HepG2 (cell line): ENCODE measurements around the gene FAM118B. TPM values are rescaled to one million over a fixed set of nuclear protein-coding genes. Genes with fewer than 3 reads are reported as not detected.

Experiments used
- CCDC6 ChIP-seq: sonication (generic); formaldehyde crosslinking; IDR thresholded peaks from 2 replicates; pipeline ENCODE4 v1.8.1; 2022; ENCODE audit warnings: mild to moderate bottlenecking, missing genetic modification reagents, moderate library complexity
- CHCHD3 ChIP-seq: sonication (generic); formaldehyde crosslinking; IDR thresholded peaks from 2 replicates; pipeline ENCODE4 v1.8.0; 2022; ENCODE audit warnings: mild to moderate bottlenecking, missing genetic modification reagents, moderate library complexity
- HOXA7 ChIP-seq: sonication (generic); formaldehyde crosslinking; IDR thresholded peaks from 2 replicates; pipeline ENCODE4 v1.8.1; 2022; ENCODE audit warnings: mild to moderate bottlenecking, missing genetic modification reagents, moderate library complexity
- MYNN ChIP-seq: sonication (generic); formaldehyde crosslinking; IDR thresholded peaks from 2 replicates; pipeline ENCODE4 v1.4.0; 2020; ENCODE audit warnings: mild to moderate bottlenecking, low read depth, missing genetic modification reagents
- NCOA1 ChIP-seq: sonication (generic); formaldehyde crosslinking; IDR thresholded peaks from 2 replicates; pipeline ENCODE4 v1.9.0; 2021; ENCODE audit warnings: missing genetic modification reagents
- NCOA5 ChIP-seq: sonication (generic); formaldehyde crosslinking; IDR thresholded peaks from 2 replicates; pipeline ENCODE4 v1.4.0; 2020; ENCODE audit warnings: missing genetic modification reagents
- NFE2L1 ChIP-seq: sonication (generic); formaldehyde crosslinking; IDR thresholded peaks from 2 replicates; pipeline ENCODE4 v1.4.0; 2020; ENCODE audit warnings: missing genetic modification reagents, mild to moderate bottlenecking, borderline replicate concordance
- NPAS2 ChIP-seq: sonication (generic); formaldehyde crosslinking; IDR thresholded peaks from 2 replicates; pipeline ENCODE4 v1.8.0; 2022; ENCODE audit warnings: mild to moderate bottlenecking, missing genetic modification reagents, borderline replicate concordance
- NR2C2 ChIP-seq: sonication (generic); formaldehyde crosslinking; IDR thresholded peaks from 2 replicates; pipeline ENCODE4 v1.4.0; 2020; ENCODE audit warnings: missing genetic modification reagents, mild to moderate bottlenecking, moderate library complexity, borderline replicate concordance
- PRDM10 ChIP-seq: sonication (generic); formaldehyde crosslinking; IDR thresholded peaks from 2 replicates; pipeline ENCODE4 v1.4.0; 2020; ENCODE audit warnings: low read depth, missing genetic modification reagents
- SMAD3 ChIP-seq: sonication (generic); formaldehyde crosslinking; IDR thresholded peaks from 2 replicates; pipeline ENCODE4 v1.4.0; 2020; ENCODE audit warnings: missing genetic modification reagents
- SNAPC2 ChIP-seq: sonication (generic); formaldehyde crosslinking; IDR thresholded peaks from 2 replicates; pipeline ENCODE4 v1.8.1; 2022; ENCODE audit warnings: mild to moderate bottlenecking, missing genetic modification reagents
- SP1 ChIP-seq, 2 experiments: fragments of 450-650 bp in 1 of 2; sonication (generic) in 1 of 2; formaldehyde crosslinking in 1 of 2; IDR thresholded peaks; 2 replicates each; pipeline versions ENCODE4 v1.4.0 to v1.6.1; 2016 to 2020; ENCODE audit warnings: missing genetic modification reagents in 1 of 2
- ZBTB7A ChIP-seq: sonication (generic); formaldehyde crosslinking; IDR thresholded peaks from 2 replicates; pipeline ENCODE4 v1.8.0; 2022; ENCODE audit warnings: mild to moderate bottlenecking, missing genetic modification reagents
- ZC3H13 ChIP-seq: sonication (generic); formaldehyde crosslinking; IDR thresholded peaks from 2 replicates; pipeline ENCODE4 v1.8.1; 2023; ENCODE audit warnings: mild to moderate bottlenecking, missing genetic modification reagents, moderate library complexity
- ZKSCAN8 ChIP-seq: IDR thresholded peaks from 2 replicates; pipeline ENCODE4 v1.6.1; 2016; ENCODE audit warnings: borderline replicate concordance, missing genetic modification reagents, missing compliant biosample characterization
- ZNF136 ChIP-seq: sonication (generic); formaldehyde crosslinking; IDR thresholded peaks from 2 replicates; pipeline ENCODE4 v1.8.1; 2022; ENCODE audit warnings: low read depth, mild to moderate bottlenecking, moderate library complexity, missing genetic modification reagents
- ZNF24 ChIP-seq: fragments of 450-650 bp; IDR thresholded peaks from 2 replicates; pipeline ENCODE4 v1.6.1; 2017; ENCODE audit warnings: antibody characterized with exemption, mild to moderate bottlenecking
- ZNF280D ChIP-seq: sonication (generic); formaldehyde crosslinking; IDR thresholded peaks from 2 replicates; pipeline ENCODE4 v1.5.1; 2020; ENCODE audit warnings: mild to moderate bottlenecking, missing genetic modification reagents
- ZNF747 ChIP-seq: sonication (generic); formaldehyde crosslinking; IDR thresholded peaks from 2 replicates; pipeline ENCODE4 v1.8.1; 2023; ENCODE audit warnings: missing genetic modification reagents, mild to moderate bottlenecking, borderline replicate concordance
- polyA plus RNA-seq, 8 experiments: library from polyadenylated mRNA; depleted of rRNA in 3 of 8; stranded (reverse) in 7 of 8; unstranded in 1 of 8; fragments of >200 nt; fragmentation: Illumina TruSeq in 4 of 8; extraction: Trizol in 4 of 8; gene quantifications; 2 replicates each; pipeline versions ENCODE4 v1.2.1 to v1.2.3, GENCODE V29; 2011 to 2016; ENCODE audit warnings: low read depth in 4 of 8, missing spikeins in 1 of 8, mixed read lengths in 1 of 8; ENCODE audit not compliant: insufficient read depth in 1 of 8
- total RNA-seq, 5 experiments: library from RNA; depleted of rRNA; stranded (reverse); fragments of >200 nt; fragmentation: Illumina TruSeq; extraction: Trizol; gene quantifications; 2 replicates each; pipeline ENCODE4 v1.2.3, GENCODE V29; 2016; ENCODE audit warnings: low read depth in 1 of 5
- TF ChIP-seq, protein P1 (sequence below): sonication (generic); formaldehyde crosslinking; IDR thresholded peaks from 2 replicates; pipeline ENCODE4 v1.4.0; 2020; ENCODE audit warnings: missing genetic modification reagents

FAM118B gene
- total and polyA plus RNA-seq, 2 of the 13 experiments (the other 11 are each of a cell fraction or from before 2014, with no cell fraction given), result 10.2 to 25.7 TPM

GRCh38 chr11:126185259-126186024 lies 26.1 kb upstream of the FAM118B start (continued):
- TF ChIP-seq ZNF280D (CRISPR knock-in tag), result no peak
- no peak for TF ChIP-seq MYNN (CRISPR knock-in tag)
- TF ChIP-seq SP1 (IDR thresholded peaks at IDR 0.05), result no peak
- no peak for TF ChIP-seq SP1 (CRISPR knock-in tag; IDR thresholded peaks at IDR 0.05)
- TF ChIP-seq HOXA7 (CRISPR knock-in tag), result no peak
- TF ChIP-seq CCDC6, result no peak
- TF ChIP-seq NCOA5 (CRISPR knock-in tag), result no peak
- TF ChIP-seq ZNF747 (CRISPR knock-in tag), result no peak
- no peak for TF ChIP-seq SMAD3 (CRISPR knock-in tag)
- TF ChIP-seq ZC3H13 (CRISPR knock-in tag), result no peak
- TF ChIP-seq, protein P1, sequence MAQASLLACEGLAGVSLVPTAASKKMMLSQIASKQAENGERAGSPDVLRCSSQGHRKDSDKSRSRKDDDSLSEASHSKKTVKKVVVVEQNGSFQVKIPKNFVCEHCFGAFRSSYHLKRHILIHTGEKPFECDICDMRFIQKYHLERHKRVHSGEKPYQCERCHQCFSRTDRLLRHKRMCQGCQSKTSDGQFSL (CRISPR knock-in tag), result no peak
- no peak for TF ChIP-seq SNAPC2 (CRISPR knock-in tag)
- peak; percentile 62; the same call in 1 of the 2 replicates for TF ChIP-seq NR2C2 (CRISPR knock-in tag)
- TF ChIP-seq ZNF136 (CRISPR knock-in tag), result no peak
- TF ChIP-seq PRDM10 (CRISPR knock-in tag), result no peak
- TF ChIP-seq ZBTB7A, result peak; percentile 64; the same call in 1 of the 2 replicates
- no peak for TF ChIP-seq NPAS2
- TF ChIP-seq NCOA1, result 0 out of 2 replicates have a peak, but pooled peaks have one; percentile 53
- no peak for TF ChIP-seq ZKSCAN8
- no peak for TF ChIP-seq NFE2L1
- TF ChIP-seq CHCHD3 (CRISPR knock-in tag), result no peak
- TF ChIP-seq ZNF24, result no peak
